T-helper 2 cell treated with Interferon-gamma antibody and Interleukin-4, amounts not matched to agents 100 ng/mL and 5 ng/mL, for 36 hours (primary cell): ENCODE measurements around the gene CLNS1A. TPM values are rescaled to one million over a fixed set of nuclear protein-coding genes. Genes with fewer than 3 reads are reported as not detected.
"Not testable (repeated sequence)": the region's sequence is repeated elsewhere in the genome, so short reads cannot be mapped to it uniquely, and the experiment has no call there.

Source experiments
- intact Hi-C: fragments of 100-400 bp; cut with micrococcal nuclease; formaldehyde crosslinking; loops from one replicate; pipeline ENCODE4 v1.15.1; 2023
- total RNA-seq: library from RNA; stranded (reverse); gene quantifications from 2 replicates; pipeline ENCODE4 v1.2.3, GENCODE V29; 2022

The CLNS1A gene, protein sequence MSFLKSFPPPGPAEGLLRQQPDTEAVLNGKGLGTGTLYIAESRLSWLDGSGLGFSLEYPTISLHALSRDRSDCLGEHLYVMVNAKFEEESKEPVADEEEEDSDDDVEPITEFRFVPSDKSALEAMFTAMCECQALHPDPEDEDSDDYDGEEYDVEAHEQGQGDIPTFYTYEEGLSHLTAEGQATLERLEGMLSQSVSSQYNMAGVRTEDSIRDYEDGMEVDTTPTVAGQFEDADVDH
- 109 and 114 TPM in 2 replicates for total RNA-seq

DNA sequence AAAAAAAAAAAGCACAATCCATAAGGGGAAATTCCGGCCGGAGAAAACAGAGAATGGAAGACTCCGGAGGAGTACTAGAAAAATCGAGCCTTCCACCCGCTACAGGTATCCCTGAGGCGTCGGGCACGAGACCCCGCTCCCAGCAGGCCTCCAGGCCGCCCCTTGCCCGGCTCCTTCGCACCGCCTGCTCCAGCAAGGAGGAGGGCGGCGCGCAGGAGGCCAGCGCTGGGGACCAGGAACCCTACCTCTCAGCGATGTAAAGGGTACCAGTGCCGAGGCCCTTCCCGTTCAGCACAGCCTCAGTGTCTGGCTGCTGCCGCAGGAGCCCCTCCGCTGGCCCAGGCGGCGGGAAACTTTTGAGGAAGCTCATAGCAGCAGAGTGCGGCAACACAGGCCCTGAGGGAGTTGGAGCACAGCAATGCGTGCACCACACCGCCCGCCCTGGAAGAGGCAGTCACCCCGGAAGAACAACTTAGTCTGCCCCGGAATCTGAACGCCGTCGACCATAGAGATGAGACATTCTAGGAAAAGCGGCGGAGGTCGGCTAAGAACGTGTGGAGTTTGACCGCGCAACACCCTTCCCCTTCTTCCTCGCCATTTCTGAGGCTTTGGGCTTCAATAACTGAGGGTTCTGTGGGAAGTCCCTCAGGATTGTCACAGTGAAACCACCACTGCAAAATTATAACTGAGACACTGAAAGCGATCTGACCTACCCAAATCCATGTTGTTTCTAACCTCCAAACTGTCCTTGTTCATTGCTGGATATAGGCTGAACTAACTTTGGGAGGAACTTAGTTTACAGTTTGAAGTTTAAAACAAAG lies at the start of gene CLNS1A:
Gene CLNS1A, minus strand, starts transcription at position 450 of the 821 bp plus-strand sequence. Its CDS starts 80 bp downstream, at position 370.
- intact Hi-C loops, result loop anchor here (1.0 to 5.0 kb wide), 4 partner anchors 165 to 500 kb away; partner anchors contain the start of genes ALG8, INTS4, PAK1 and RSF1

DNA sequence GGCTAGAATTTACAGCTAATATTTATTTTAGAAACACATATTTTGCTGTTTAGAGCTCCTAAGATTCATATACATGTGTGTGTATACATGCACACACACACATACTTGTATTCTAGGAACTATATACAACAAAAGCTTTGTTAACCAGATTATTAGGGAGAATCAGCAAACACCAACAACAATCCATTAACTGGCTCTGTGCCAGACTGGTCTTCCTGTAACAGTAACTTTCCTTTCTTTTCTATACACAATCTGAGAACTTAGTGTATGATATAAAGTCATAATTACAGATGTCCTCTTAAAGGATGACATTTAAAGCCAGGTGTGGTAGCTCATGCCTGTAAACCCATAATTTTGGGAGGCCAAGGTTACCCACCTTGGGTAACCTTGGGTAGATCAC lies 49.5 kb upstream of the CLNS1A start:
- intact Hi-C loops, result no loop called here

DNA sequence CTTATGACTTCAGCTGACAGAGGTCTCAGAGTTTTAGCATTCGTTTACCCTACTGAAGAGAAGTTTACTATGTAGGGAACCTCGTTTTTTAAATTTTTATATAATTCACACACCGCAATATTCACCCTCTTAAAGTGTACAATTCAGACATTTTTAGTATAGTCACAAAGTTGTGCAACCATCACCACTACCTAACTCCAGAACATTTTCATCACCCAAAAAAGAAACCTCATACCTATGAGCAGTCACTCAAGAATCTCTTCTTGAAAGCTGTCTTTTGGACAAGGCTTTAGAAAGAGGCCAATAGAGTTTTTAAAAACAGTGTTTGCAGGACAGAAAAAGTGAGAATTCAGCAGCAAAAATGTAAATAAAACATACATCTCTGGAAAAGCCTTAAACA lies 39.5 kb upstream of the CLNS1A start:
- intact Hi-C loops, result no loop called here

DNA sequence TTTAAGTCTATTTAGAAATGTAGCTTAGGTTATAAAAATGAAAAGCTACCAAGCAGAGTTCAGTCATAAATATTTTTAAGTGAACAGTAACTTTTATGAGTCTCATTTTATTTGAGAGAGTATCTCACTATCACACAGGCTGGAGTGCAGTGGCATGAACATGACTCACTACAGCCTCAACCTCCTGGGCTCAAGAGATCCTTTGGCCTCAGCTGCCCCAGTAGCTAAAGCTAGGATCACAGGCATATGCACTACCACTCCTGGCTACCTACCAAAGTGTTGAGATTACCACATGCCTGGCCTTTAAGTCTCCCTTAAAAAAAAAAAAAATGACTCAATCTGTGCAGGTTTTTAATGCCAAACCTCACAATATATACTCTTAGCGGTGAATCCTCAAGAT lies 34.7 kb upstream of the CLNS1A start:
- intact Hi-C loops, result no loop called here

DNA sequence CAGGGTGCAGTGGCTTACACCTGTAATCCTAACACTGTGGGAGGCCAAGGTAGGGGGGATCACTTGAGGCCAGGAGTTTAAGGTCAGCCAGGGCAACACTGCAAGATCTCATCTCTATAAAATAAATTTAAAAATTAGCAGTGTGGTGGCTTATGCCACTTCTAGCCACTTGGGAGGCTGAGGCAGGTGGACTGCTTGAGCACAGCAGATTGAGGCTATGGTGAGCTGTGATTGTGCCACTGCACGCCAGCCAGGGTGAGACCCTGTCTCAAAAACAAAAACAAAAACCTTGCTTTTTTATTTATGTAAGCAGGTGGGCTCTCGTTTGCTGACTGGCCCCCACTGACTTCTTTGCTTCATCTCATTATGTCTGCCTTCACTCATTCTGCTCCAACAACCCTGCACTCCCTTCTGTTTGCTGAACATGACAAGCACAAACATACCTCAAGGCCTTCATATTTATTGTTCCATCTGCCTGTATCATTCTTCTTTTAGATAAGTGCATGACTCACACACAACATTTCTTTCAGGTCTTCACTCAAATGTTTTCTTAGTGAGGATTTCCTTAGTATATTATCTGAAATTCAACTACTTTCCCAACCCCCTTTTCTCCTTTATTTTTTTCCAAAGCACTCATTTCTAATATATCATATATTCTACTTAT lies 32.4 kb upstream of the CLNS1A start:
- intact Hi-C loops, result no loop called here

DNA sequence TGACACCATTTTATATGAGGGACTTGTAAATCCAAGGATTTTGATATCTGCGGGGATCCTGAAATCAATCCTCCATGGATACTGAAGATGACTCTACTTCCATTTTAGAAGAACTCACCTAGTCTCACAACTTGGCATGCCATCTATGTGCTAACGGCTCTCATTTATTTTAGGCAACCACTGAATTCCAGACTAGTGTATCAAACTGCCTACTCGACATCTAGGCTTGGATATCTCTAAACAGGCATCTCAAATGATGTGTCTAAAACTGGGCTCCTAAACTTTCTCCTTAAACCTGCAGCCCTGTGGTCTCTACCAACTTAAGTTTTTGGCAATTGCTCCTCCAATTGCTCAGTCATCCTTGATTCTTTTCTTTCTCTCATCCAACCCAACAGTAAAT lies 31.2 kb upstream of the CLNS1A start:
- intact Hi-C loops, result no loop called here

DNA sequence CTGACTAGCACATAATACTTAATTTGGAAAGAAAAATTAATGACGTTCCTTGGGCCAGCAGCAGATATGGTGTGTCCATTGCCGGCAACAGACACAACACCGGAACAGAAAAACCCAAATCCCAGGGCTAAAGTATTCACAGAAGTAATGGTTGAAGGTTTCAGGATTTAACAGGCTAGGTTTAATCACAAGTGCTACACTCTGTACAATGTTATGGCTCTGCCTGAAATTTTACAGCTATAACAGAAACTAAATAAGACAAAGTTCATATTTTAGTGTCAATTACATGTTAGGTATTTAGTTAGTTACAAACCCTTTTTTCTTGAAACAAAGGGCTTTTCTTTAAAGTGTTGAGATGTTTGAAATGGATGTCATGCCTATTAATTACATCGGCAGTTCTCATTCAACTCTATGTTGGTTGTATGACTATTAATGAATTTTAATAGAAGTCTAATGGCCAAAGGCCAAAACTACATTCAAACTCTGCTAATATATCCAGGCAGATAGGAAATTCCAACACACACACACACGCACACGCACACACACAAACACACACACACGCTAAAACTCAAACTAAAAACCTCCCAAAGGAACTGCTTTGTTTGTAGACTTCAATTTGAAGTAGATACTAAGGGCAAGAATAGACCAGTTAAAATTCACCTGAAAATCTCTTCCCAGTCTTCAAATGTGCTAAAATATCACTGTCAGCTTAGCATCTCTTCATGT lies 27.8 kb upstream of the CLNS1A start:
- intact Hi-C loops, result no loop called here

DNA sequence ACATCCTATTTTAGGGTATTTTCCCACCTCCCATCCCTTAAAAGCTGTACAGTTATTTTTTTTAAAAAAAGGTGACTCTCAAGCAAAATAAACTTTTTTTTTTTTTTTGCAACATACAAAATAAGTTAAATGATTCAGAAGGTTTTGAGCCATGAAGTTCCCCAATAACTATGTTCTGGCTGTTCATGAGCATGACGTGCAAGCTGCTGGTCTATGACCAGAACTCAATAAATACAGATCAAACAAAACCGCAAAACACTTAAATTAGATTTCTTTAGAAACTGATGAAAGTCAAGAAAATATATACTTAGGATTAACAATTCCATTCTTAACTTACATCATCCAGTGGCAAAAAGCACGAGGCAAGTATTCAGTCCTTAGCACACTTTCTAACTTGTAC lies 24.1 kb upstream of the CLNS1A start:
- intact Hi-C loops, result no loop called here

DNA sequence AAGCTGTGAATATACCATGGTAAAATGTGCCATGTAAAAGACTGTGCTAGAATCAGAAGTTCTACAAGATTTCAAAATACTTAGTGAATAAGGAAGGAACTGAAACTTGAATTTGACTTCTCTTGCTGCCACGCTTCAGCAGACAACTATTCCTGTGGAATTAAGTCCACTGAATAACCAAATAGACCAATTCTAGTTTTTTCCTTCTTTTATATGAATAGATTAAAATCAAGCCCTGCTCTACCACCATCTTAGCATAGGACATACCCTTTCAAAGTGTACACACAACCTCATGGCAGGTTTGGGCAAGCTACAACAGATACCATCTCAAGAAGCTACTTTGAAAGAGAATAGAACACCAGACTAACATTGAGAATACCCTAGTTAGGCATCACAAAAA lies 23.4 kb upstream of the CLNS1A start:
- intact Hi-C loops, result no loop called here

DNA sequence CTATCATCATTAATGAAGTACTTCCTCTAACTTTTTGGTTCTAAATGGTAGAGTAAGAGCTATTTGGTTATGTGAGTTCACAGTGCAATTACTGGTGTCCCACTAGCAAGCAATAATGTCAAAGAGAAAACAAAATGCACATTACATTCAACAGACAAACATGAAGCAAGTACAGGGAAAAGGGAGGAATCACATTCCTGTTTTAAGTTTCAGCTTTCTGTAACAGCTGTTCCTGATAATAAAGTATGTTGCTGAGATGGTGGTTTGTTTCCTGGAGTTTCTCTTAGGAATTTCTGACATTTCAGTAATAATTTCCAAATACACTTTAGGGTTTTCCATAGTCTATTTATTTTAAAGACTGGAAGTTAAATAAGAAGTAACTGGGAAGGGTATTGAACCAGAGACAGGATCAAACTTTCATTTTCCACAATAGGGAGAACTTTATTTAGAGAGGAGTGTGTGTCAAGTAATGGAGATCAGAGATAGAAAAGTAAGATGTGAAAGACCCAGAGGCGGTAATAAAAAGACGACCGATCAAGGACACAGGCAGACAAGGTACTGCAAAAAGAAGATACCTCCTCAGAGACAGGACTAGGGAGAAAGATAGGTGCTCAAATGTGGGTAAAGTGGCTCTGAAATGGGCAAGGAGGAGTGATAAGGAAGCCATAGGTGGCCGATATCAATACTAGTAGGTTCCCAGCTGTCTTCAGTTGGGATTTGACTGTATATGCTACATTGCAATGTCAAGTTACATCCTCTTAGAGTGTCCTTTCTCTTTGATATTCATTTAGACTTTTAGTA lies 20.8 kb upstream of the CLNS1A start:
- intact Hi-C loops, result no loop called here

DNA sequence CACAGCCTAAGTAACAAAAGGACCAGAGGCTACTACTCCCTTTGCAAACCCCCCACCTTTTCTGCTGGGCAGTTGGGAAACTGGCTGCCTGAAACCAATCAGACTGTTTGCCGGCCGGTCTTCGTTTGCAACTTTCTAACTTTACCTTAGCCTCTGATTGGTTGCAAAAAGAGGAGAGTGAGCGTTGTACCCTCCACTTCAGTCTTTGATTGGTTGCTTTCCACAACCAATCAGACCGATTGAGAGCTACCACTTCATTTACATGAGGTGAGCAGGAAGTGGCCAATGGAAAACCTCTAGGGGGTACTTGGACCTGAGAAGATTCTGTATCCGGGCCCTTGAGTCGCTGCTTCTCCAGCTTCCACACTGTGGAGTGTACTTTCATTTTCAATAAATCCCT lies 18.8 kb upstream of the CLNS1A start:
- intact Hi-C loops, result no loop called here

DNA sequence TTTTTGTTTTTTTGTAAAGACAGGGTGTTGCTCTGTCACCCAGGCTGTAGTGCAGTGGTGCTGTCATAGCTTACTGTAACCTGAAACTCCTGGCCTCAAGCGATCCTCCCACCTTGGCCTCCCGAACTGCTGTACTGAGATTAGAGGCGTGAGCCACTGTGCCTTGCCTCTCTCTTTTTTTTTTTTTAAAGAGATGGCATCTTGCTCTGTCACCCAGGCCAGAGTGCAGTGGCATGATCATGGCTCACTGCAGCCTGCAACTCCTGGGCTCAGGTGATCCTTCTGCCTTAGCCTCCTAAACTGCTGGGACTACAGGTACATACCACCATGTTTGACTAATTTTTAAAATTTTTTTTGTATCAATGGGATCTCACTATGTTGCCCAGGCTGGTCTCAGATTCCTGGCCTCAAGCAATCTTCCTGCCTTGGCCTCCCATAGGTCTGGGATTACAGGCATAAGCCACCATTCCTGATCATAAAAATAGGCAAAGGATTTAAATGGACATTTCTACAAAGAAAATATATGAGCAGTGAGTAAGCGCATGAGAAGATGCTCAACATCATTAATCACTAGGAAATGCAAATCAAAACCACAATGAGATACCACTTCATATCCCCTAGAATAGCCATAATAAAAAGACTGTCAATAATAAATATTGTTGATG lies 17.3 kb upstream of the CLNS1A start:
- intact Hi-C loops, result no loop called here

DNA sequence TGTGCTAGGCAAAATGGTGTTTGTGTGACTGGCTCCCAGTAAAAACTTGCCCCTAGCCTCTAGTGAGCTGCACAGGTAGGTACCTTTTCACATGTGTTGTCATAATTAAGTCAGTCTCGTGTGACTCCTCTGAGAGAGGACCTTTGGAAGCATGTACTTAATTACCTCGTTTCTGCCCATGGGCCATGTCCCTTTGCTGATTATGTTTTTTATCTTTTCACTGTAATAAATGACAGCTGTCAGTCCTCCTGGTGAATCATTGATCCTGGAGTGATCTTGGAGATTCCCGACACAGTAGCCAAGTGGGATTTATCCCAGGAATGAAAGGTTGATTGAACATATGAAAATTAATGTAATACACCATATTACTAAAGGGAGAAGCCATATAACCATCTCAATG lies 12.5 kb upstream of the CLNS1A start:
- intact Hi-C loops, result no loop called here

DNA sequence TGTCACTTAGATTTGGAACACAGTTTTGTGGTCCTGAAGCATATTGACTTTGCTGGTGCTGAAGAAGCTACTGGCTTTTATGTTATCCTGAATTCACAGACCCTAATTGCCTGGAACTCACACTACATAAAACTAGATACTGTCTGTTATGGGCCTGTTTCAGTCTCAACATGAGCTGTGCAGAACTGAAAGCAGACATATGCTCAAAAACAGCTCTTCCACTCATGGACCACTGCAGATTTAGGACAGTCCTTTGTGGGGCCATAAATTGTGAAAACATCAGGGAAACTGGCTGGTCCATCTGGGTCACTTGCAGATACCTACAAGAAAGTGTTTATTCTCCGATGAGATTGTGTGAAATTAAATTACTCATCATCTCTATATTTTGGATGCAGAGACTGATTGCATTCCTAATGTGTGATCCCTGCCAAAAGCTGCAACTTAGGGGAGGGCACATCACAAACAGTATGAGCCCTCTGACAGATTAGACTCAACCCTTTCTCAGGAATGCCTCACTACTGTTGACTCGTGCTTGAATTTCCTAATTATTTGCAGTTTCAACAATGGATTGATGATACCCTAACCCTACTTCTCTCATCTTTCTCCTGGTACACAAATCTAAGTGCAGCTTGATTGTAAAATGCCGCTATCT lies 10.2 kb upstream of the CLNS1A start:
- intact Hi-C loops, result no loop called here

DNA sequence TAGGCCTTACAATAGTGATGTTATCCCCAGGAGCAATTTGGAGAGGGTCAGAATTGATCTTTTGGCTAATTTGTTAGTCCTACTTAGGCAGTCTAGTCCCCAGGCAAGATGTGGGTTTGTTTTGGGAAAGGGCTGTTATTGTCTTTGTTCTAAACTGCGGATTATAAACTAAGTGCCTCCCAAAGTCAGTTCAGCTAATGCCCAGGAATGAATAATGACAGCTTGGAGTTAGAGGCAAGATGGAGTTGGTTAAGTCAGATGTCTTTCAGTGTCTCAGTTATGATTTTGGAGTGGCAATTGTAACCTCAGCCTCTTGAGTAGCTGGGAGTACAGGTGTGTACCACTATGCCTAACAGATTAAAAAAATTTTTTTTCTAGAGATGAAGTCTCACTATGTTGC lies 7.3 kb upstream of the CLNS1A start:
- intact Hi-C loops, result no loop called here

DNA sequence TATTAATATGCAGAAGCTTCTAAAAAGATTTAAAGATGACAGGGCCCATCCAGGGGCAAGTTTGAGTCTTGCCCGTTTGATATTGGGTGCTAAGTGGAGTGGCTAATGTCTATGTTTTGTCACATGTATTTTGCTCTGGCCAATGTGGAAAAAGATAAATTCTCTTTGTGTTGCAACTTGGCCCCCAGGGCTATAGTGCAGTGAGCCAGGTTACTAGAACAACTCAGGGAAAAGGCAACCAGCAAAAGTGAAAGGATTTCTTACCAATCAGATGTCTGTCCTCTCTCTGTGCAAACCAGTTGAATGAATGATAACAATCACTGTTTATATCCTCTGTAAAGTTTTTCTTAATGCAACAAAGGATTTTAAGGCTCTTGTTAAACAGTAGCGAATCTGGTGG lies 4.6 kb upstream of the CLNS1A start:
- intact Hi-C loops, result no loop called here

DNA sequence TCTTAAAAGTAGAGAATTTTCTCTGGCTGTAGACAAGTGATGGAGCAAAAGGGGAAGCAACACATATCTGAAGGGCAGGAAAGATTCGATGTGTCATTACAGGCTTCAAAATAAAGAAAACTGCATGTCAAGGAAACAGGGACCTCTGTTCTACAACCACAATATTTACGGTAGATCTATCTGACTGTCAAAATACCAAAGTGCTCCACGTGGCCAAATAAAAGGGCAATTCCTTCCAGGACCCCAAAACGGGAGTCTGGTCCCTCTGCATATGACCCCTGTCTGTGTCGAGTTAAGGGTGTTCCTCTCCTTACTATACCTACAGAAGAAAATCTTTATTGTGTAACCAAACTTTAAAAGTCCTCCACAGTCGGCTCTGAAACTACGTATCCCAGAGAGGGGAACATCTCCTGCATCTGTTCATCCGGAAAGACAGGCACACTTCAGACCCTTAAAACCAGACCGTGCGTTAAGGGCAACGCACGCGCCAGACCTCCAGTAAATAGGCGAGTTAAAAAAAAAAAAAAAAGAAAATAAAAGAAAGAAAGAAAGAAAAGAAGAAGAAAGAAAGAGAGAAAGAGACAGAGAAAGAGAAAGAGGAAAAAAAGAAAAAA lies 756 bp downstream of the CLNS1A start:
- intact Hi-C loops, result loop anchor here (1.0 to 5.0 kb wide), 4 partner anchors 165 to 500 kb away; partner anchors contain the start of genes ALG8, INTS4, PAK1 and RSF1

DNA sequence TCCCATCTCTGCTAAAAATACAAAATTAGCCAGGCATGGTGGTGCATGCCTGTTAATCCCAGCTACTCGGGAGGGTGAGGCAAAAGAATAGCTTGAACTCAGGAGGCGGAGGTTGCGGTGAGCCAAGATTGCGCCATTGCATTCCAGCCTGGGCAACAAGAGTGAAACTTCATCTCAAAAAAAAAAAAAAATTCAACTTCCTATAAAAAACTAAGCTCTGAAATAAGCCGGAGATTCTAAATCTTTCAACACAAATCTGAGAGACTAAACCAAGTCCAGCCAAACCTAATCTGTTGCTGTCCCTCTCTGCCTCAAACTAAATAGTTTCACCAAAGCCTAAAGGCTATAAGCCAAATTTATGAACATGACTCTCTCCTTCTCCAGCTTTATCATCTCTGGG lies 3.7 kb downstream of the CLNS1A start:
- intact Hi-C loops, result not testable (repeated sequence)

DNA sequence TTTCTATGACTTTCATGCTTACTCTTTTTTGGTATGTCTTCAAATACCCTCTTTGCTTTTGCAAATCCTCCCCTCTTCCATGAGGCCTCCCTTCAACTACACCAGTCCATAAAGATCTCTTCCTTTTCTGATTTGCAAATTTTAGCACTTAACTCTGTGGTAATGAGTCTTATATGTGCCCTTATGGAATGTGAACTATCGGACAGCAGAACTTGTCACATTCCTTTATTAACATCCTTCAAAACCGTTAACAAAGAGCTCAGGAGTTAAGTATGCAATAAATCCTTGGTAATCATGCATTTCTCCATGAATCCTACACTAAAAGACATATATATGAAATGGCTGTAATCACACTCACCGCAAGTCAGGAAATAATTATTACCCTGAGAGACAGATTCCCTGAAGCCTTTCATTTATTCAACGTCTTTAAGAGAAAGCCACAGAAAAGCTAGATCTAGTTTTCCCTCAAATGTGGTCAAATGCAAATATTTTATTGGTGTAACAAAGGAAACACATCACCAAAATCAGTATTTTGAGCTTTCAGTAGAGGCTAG lies 7.4 kb downstream of the CLNS1A start:
- intact Hi-C loops, result no loop called here
